Neural crest cell (in vitro differentiated cells): Measurements from ENCODE around the gene PURA. TPM values are rescaled to one million over a fixed set of nuclear protein-coding genes. Genes with fewer than 3 reads are reported as not detected.
A peak's percentile ranks its signal among the peaks of the same experiment; 100 is the strongest.

Experiments
- DNase-seq: peaks from one replicate; pipeline ENCODE4 v3.0.0; 2021; ENCODE audit warnings: low read depth, mixed read lengths, low spot score
- H3K27ac Mint-ChIP-seq: one replicate; pipeline ENCODE4 v1.8.0; 2021; ENCODE audit warnings: mild to moderate bottlenecking, mixed read lengths; ENCODE audit not compliant: unreplicated experiment
- H3K27me3 Mint-ChIP-seq: 2 replicates; pipeline ENCODE4 v1.8.0; 2021; ENCODE audit warnings: low read depth, mild to moderate bottlenecking, mixed read lengths
- H3K36me3 Mint-ChIP-seq: 2 replicates; pipeline ENCODE4 v1.8.0; 2021; ENCODE audit warnings: low read depth, mild to moderate bottlenecking, mixed read lengths
- H3K4me1 Mint-ChIP-seq: 2 replicates; pipeline ENCODE4 v1.8.0; 2021; ENCODE audit warnings: mixed read lengths
- H3K4me3 Mint-ChIP-seq: one replicate; pipeline ENCODE4 v1.8.0; 2021; ENCODE audit warnings: mild to moderate bottlenecking, mixed read lengths
- H3K9me3 Mint-ChIP-seq: 2 replicates; pipeline ENCODE4 v1.8.0; 2021; ENCODE audit warnings: mixed read lengths
- CTCF ChIP-seq: fragments of 200-600 bp; sonication (generic); conservative IDR thresholded peaks from 2 replicates; pipeline ENCODE4 v1.5.0; 2021; ENCODE audit warnings: antibody characterized with exemption, mild to moderate bottlenecking
- total RNA-seq: library from RNA; stranded (reverse); gene quantifications from 2 replicates; pipeline ENCODE4 v1.2.1, GENCODE V29; 2021

PURA gene
- total RNA-seq, 1 donor from 2014 or later = 5.5 TPM

- Mint-ChIP-seq H3K27me3 (peaks cover 15% of the 10 kb centered on the region), H3K36me3 (no peaks in the 10 kb centered on the region), H3K9me3 (no peaks in the 10 kb centered on the region), H3K4me3 (peak overlapping the region; percentile 95), H3K27ac (no peak overlapping the region), H3K4me1 (peaks cover 11% of the 10 kb centered on the region)
- no peak for TF ChIP-seq CTCF
- DNase-seq = no peak
Measured at GRCh38 chr5:140174014-140174413, 60.1 kb downstream of the PURA start.

GRCh38 chr5:140174465-140175366 is 60.8 kb downstream of the PURA start, which contains the start of gene CYSTM1:
CYSTM1 (plus strand) TSS chr5:140175188; CDS start chr5:140194466, 19,278 bp downstream.
- peak within 1 kb of the TSS; percentile 98 for H3K27ac Mint-ChIP-seq
- peak within 1 kb of the TSS; percentile 99 for H3K4me3 Mint-ChIP-seq
- H3K9me3 Mint-ChIP-seq = no peaks in the 10 kb centered on the region
- no peak for TF ChIP-seq CTCF
- no peaks in the 10 kb centered on the region for H3K36me3 Mint-ChIP-seq
- peaks cover 15% of the 10 kb centered on the region for H3K27me3 Mint-ChIP-seq
- peak; percentile 90 for DNase-seq
- H3K4me1 Mint-ChIP-seq = peaks cover 11% of the 10 kb centered on the region

Other genes starting within 250 kb of the PURA start
- 0.64 and 0.82 TPM in 2 replicates for gene NRG2, start 70.8 kb upstream of the PURA start, total RNA-seq
- 1.1 and 1.4 TPM in 2 replicates for gene IGIP, start 11.8 kb downstream of the PURA start, total RNA-seq
- gene CYSTM1, start 61.1 kb downstream of the PURA start, total RNA-seq = 18.2 and 19.8 TPM in 2 replicates
- 63.2 and 67.0 TPM in 2 replicates for gene PFDN1, start 189.0 kb downstream of the PURA start, total RNA-seq
- gene HBEGF, start 232.5 kb downstream of the PURA start, total RNA-seq = 2.2 and 2.4 TPM in 2 replicates
- not detected in 2 replicates for gene SLC4A9, start 246.1 kb downstream of the PURA start, total RNA-seq